HG03280 (cell line): ENCODE measurements around the gene ACSL6.

ENCODE experiments used
- ATAC-seq: cut with Tn5 transposase; IDR thresholded peaks from one replicate; pipeline ENCODE4 v1.9.1; 2021; ENCODE audit warnings: mild to moderate bottlenecking, moderate library complexity; ENCODE audit not compliant: unreplicated experiment

ACSL6 gene

DNA sequence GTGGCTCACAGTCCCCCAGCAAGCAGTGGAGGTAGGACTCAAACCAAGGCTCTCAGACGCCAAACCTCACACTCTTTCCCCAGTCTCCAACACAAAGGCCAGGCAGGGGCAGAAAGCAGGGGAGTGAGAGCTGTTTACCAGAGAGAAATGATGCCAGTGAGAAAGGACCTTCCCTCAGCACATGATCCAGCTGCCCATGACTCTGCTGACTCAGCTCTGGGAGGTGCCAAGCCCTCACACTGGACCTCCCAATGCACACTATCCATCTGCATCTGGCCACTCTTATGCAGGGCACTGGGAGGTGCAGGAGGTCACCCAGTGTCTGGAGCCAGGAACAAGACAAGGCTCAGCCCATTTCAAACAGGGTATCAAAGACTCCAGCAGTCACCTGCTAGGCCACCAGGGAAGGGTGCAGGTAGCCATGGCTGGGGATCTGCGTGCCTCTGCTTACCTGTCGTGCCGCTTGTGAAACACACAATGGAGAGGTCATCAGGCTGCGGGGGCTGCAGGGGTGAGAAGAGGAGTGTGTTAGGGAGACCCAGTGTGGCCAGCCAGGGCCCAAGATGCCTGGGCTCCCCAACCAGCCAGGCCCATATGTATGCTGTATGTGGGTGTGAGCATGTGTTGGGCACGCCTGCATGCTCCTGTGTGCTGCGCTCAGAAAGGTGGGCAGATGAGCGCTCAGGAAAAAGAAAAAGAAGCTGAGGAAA, 26.3 kb downstream of the ACSL6 start:
- no peak for ATAC-seq

DNA sequence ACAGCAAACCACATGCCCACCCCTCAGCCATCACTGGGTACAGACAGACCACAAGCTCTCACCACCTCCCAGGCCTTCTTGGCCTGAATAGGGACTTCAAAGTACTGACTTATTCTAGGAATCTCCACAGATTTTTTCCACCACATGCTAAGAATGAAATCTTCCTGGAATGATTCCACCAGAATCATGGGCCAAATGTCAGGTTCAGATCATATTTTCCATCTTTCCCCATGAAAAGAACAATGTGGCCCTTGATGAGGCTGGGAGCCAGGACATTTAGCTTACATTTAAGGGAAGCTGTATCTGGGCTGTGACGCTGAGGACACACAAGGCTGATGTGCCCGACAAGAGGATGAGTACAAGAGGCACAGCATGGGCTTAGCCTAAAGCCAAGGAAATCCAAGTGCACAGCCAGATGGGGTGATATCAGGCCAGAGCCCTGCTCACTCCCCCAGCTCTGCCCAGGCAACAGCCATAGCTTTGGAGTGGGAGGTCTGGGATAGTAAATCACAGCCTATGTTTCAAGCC, 28.1 kb downstream of the ACSL6 start:
- ATAC-seq = no peak

DNA sequence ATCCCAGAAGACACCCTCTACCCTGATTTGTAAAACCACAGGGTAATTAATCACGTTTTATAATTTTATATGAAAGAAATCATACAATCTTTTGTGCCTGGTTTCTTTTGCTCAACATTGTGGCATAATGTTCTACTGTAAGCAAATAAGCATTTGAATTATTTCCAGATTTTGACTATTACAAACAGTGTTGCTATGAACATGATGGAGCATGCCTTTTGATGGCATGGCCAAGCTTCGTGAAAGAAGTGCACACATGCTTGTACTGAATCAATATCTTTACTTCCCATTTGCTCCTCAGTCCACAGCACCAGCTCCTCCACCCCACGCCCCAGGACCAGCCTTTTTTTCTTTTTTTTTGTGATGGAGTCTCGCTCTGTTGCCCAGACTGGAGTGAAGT, 29.9 kb downstream of the ACSL6 start:
- ATAC-seq = no peak

DNA sequence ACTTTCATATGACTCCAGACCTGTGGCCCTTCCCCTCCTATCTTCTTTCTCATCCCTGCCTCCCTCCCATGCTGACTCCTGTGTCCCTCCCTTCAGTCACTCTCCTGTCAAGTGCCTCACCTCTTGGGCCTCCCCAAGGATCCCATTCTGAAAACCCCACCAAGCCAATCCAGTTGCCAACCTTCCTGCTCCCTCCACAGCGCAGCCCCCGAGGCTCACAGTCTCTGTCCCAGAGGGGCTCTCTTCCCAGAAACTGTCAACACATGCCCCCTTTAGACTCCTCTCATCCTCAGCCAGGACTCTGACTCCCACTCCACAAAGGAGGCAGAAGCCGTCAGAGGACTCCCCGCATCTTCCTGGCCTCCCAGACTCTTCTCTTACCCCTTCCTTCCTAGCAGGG, 30.8 kb downstream of the ACSL6 start:
- ATAC-seq = no peak

DNA sequence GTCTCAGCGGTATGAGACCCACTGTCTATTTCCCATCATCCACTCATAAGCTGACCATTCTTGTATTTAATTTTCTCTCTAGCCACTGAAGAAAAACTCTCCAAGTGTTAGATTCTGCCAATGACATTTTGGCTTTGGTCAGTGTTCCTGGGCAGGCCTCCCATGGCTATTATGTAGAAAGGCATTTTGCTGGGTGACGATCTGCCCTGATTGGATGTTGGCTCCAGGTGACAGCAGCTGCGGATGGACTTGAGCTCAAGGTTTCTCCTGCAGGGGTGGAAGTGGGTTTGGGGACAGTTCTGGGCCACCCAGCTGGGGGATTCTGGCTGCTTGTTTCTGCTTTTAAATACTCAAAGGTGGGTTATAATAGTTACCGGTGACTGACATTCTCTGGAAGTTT, 31.6 kb downstream of the ACSL6 start:
- no peak for ATAC-seq

DNA sequence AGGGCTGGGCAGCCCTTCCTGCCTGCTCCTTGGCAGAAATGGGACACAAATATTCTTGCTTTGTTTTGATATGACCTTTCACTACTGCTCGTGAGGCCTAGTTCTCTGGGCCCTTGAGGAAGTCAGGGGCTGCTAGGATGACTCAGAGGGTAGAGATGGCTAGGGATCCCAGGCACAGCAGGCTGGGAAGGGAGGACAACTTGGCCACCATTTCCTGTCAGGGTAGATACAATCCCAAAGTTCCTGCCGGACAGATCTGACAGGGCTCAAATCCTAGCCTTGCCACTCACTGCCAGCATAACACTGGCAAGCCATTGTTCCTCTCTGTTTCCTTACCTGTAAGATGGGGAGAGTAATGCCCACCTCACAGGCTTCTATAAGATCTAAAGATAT, 34.2 kb downstream of the ACSL6 start:
- no peak for ATAC-seq

DNA sequence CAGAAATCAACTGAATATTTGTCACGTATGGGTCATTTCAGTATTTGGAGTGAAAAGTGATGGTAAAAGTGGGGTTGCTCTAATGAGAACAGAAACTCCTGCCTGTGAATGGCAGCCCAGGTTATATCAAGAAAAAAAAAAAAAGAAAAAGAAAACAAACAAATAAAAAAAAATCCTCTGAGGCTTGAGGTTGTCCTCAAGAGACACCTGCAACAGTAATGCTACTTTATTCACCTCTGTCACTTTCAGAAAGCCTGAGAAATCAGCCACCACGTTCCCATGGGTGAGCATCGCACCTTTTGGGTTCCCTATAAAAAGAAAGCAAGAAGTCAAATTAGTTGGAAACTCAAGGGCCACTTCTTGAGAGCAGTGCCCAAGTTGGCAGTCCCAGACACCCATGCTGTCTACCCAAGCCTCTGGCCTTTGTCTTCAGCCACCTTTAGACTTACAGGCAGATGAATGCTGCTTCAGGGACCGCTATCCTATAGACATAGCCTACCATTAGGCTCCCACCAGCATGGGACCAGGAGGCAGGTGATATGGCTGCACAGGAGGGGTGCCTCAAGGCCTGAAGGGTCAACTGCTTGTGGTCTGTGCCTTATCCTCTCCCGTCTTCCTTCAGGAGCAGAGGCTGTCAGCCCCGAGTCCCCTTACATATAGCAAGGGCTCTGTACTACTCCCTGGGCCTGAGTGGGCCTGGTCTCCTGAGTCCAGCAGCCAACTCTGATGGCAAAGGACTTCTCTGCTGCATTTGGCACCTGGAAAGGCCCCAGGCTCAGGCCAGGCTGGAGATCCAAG, 34.8 kb downstream of the ACSL6 start:
- no peak for ATAC-seq

DNA sequence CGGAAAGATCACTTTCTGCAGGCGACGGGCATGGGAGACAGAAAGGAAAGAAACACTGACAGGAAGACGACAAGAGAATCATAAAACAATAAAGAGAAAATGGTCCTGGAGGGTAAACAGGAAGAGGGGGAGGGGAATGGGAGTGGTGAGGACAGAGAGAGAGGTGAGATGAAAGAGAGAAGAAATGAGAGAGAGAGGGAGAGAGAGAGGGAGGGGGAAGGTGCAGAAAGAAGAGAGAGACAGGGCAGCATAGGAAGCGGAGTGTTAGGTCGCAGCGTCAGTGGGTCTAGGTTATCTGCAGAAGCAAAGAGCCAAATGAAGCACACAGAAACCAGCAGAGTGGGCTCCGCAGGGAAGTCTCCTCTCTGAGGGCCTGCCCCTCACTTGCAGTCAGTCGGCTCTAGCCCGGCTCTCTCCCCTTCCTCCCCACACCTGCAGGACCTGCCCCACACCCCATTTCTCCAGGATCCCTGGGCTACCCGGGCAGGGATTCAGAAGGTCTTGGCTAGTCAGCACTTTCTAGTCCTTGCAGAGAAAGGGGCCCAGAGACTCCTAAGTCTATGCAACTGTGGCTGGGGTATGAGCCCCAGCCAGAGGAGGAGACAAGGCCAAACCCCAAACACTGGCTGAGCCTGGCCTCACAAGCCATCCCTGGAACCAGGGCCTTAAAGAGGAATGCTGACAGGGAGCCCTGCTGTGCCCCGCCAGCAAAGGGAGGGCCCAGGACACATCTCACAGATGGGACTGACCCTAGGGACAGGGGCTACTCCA, 36.3 kb downstream of the ACSL6 start:
- ATAC-seq = no peak

DNA sequence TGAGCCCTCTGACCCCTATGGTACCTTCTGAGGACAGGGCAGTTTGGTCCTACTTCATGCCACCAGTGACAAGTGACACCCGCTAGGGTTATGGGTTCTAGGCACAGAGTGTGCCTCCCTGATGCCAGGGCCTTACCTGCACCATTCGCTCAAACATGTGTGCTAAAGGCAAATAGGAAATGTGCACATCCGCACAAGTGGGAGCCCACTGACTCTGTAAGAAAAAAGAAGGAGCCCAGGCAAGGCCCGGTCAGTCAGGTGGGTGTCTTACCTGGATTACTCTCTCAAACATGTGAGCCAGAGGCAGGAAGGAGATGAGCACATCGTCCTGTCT, 36.9 kb downstream of the ACSL6 start:
- no peak for ATAC-seq

DNA sequence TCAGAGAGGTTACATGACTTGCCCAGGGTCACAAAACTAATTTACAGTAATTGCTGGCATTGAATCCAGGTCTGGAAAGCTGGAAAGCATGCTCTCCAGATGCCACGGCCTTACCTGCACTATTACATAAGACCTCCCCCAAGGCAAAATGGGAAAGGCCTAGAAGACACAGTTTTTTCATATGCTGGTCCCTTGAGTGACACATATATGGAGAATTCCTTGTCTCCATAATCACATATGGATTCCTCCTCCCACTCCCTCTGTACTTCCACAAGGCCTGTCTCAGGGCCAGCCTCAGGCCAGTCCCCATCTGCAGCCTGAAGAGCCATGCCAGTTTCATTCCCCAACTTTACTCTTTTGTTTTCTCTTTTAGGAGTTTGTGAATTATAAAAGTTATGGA, 37.4 kb downstream of the ACSL6 start:
- no peak for ATAC-seq

DNA sequence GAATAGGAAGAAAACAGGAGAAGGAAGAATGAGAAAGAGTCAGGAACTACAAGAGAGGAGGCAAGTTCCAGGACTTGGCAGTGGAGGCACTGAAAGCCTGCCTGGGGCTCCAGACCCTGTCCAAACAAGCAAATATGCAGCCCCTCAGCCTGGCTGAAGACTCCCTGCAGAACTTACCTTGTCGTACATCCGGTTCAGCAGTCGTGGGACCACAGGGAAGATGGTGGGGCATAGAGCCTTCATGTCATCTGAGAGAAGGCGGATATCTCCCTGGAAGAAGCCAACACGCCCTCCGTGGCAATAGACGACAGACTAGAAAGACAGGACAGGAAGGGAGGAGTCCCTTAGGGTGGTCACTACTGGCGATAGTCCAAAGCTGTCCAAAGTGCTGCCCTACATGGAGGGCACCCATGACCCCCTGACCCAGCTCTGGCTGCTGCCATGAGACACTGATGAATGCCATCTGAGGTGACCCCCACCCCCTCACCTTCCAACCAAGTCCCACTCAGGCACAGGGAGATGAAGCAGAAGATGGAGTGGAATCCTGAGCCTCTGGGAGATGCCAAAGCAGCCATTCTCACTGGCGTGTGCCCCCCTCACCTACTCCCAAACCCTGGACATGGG, 38.3 kb downstream of the ACSL6 start:
- no peak for ATAC-seq

DNA sequence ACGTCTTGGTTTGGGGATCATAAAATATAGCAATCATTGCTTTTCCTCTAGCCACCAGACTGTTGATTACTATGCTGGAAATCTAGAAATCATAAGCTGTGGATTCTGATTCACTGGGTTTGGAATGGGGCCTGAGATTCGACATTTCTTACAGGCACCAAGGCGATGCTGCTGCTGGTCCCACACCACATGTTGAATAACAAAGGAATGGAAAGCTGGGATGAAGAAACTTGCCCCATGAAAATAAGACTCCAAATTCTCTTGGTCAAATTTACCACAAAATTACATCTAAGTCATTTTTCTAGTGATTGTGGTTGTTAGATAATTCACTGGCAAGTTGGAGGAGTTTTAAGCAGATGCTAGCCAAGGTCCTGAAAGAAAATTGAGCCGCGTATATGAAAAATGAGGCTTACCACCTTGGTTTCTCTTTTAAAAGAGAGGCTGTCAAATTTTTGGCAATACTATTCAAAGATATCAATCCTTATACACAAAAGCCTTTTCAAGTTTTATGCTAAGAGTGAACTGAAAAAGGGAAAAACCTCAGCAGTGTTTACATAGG, 43.0 kb downstream of the ACSL6 start:
- ATAC-seq = no peak

DNA sequence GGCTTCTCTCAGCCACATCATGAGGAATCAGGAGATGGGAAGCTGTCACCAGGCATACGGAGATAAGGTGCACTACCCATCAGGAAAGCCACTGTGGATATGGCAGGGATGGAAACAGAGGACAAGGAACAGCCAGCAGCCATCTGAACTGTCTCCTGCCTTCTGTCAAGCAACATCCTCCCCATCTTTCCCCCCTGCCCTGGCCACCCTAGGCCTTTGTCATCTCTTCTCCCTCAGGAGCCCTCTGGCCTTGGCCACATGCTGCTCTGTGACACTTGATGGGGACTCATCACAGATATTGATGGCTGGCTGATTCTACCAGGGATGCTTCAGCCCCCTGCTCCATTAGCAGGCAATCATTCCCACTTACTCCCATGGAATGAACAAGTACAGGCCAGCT, 44.9 kb downstream of the ACSL6 start:
- no peak for ATAC-seq

DNA sequence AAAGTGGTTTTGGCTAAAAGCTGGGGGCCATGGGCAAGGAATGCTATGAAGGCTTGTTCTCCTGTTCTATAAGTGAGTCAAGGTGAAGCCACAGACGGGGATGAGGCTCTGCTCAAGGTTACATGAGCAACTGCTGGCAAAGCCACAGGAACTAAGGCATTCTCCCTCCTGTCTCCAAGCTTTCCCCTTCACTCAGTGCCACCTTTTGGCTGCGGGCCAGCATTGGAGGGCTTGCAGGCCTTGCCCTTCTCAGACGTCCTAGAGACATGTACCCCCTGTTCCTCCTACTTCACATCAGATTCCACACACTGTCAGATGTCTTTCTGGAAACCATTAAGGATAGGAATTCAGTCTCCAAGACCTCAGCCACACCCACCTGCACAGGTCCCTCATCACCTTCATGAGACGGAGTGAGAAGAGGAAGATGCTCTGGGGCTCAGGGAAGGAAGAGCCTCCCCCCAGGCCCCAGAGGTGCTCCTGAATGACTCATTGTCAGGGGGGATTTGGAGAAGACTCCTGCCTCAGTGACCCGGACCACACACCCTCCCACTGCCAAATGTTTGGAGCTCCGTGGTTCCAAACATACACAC, 45.5 kb downstream of the ACSL6 start:
- no peak for ATAC-seq

DNA sequence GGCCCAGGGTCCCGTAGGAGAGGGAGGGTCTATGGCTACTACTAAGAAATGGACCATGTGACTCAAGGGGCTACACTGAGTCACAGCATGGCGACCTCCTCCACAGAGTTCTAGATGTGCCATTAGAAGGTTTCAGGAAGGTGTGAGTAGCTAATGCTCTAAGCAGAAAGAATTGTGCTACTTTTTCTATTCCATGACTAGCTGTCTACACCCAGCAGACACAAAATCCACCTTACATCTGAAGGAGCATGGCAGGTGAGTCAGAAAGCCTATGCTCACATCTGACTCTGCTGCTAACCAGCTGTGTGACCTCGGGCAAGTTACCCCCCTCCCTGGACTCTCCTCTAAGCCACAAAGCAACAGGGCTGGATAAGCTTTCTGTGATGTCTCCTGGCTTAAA, 51.6 kb downstream of the ACSL6 start:
- no peak for ATAC-seq

DNA sequence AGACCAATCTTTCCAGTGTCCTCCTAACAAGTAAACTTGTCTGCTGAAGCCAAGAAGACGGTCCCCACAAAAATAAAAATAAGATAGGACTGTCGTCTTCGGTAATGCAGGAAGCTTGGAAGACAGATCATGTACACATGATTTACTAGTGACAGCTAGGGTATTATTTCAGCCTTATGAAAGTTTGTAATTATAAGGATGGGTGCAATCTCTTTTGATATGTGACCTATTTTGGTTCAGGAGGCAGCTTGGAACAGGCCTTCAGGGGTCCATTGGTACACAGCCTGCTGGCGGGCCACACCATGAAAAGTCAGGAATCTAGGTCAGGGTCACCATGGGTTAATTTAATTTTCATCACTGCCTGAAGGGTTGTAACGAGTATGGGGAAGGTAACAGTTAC, 52.3 kb downstream of the ACSL6 start:
- no peak for ATAC-seq

DNA sequence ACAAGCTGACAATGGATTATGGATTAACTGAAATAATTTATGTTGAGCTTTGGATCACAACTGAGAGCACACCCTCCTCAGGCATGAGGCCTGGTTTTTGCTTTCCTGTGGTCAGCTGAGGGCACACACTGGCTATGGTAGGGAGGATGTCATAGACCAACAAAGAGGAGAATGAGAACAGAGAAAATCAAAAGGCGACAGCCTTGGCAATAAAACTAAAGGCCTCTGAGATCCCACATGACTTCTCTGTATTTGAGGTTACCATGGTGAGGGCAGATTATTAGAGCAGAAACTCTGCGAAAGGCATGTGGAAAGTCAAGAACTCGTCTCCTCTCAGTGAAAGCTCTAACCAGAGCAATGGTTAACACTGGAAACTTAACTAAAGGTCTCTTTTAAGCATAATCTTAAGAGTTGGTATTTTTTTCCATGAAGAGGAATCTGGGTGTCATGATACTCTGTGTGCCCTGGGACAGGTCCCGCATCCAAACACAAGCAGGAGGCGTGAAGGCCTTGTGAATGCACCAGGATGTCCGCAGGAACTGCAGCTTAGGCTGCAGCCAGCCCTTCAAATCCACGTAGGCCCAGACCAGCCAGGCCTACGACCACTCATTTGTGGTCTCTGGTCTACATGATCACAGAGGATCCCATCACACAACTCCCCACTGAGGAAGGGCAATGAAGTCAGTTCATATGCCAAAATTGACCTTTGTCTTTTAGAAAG, 53.6 kb downstream of the ACSL6 start:
- no peak for ATAC-seq

DNA sequence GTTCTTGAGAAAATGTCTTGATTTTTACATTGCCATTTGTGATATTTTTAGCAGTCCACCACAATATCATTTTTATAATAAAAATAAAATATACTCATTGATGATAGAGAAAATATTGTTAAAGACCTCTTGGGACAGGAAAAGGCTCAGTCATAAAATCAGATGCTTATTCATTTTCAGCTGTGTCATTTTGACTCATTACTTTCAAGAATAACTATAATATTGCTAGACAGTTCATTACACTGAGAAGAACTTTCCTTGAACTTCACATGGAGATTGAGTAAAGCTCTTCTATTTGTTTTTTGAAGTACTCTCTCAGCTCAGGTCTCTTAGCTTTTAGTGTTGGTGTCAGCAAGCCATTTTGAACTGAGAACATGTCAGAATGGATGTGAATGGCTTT, 57.5 kb downstream of the ACSL6 start:
- ATAC-seq = no peak

DNA sequence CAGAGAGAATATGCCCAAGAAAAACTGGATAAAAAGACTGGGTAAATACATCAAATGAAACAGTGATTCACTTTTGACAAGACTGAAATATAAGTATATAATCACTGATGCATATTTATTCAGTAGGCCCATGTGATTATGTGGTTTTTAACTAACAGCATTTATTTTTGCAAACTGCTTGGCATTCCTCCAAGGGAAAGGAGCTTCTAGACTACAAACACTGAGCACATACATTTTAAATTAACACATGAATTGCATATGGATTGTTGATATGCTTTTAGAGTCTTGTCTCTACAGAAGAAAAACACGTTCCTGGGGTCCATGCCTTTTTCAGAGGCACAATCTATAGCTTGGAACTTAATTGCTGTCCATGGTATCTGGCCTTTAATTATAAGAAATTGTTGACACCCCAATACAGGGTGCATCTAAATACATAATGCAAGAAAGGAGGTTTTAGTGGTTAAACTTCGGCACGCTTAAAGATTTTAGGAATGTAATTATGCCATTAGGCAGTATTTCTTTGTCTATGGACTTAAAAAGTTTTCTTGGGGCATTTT, 59.1 kb downstream of the ACSL6 start:
- ATAC-seq = no peak

DNA sequence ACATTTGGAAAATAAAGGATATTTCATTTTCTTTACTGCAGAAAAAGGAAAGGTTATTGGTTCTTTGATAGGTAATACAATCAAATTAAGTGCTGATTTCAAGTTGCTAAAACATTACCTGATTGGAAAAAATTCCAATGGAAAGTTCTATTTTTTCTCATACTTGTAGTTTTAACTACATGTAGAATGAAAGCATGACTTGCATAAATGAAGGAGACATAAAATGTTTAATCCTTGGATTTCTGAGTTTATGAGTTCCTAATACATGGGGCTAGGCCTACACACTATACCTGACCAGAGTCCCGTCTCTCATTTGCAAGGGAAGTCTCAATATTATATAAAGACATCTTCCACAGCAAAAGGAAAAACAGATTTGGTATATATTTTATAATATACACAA, 60.8 kb downstream of the ACSL6 start:
- ATAC-seq = no peak
